Uterus (tissue), 4 donors: ENCODE measurements around the gene C1QTNF5. TPM values are rescaled to one million over a fixed set of nuclear protein-coding genes. Genes with fewer than 3 reads are reported as not detected.

Source experiments
- DNase-seq, 2 donors: peaks; one replicate each; pipeline ENCODE4 v3.0.0-alpha.2; 2019 to 2020
- H3K27ac ChIP-seq, 2 donors: fragments of 200-600 bp; sonication (generic); 1 replicate in 1 of 2; 2 replicates in 1 of 2; pipeline ENCODE4 v1.5.1; 2016 to 2018
- H3K27me3 ChIP-seq, 2 donors: fragments of 200-600 bp; sonication (generic); one replicate each; pipeline ENCODE4 v1.5.1; 2018 to 2019; ENCODE audit warnings: control low read depth in 1 of 2
- H3K36me3 ChIP-seq, 2 donors: fragments of 200-600 bp; sonication (generic); one replicate each; pipeline ENCODE4 v1.5.1; 2019; ENCODE audit warnings: control low read depth in 1 of 2
- H3K4me1 ChIP-seq, 2 donors: fragments of 200-600 bp; sonication (generic); one replicate each; pipeline ENCODE4 v1.5.1; 2018 to 2019; ENCODE audit warnings: control low read depth in 1 of 2
- H3K4me3 ChIP-seq, 2 donors: fragments of 200-600 bp; sonication (generic); 1 replicate in 1 of 2; 2 replicates in 1 of 2; pipeline ENCODE4 v1.5.1; 2018 to 2019; ENCODE audit warnings: mild to moderate bottlenecking in 1 of 2
- H3K9me3 ChIP-seq, 2 donors: fragments of 200-600 bp; sonication (generic); one replicate each; pipeline ENCODE4 v1.5.1; 2019; ENCODE audit warnings: control low read depth in 1 of 2
- CTCF ChIP-seq, 4 experiments: fragments of 200-600 bp in 2 of 4; fragments of 450-650 bp in 2 of 4; sonication (generic) in 2 of 4; IDR thresholded peaks; one replicate each; pipeline ENCODE4 v1.5.1; 2016 to 2019; ENCODE audit warnings: antibody characterized with exemption in 4 of 4, mild to moderate bottlenecking in 2 of 4, moderate library complexity in 1 of 4
- POLR2A ChIP-seq, 2 donors: fragments of 450-650 bp; IDR thresholded peaks; one replicate each; pipeline ENCODE4 v1.6.1; 2016; ENCODE audit warnings: antibody characterized with exemption in 2 of 2, mild to moderate bottlenecking in 1 of 2, moderate library complexity in 1 of 2
- intact Hi-C: fragments of 100-400 bp; cut with DNase I; formaldehyde crosslinking; loops from one replicate; pipeline ENCODE4 v1.15.1; 2023; ENCODE audit warnings: low total_unique reads
- total RNA-seq, 4 donors: library from RNA; depleted of rRNA in 3 of 4; stranded (reverse); fragments of >200 nt in 3 of 4; gene quantifications; one replicate each; pipeline versions ENCODE4 v1.1.0 to v1.2.4, GENCODE V29; 2014 to 2023
- donor health status: DM: yes; HTN: yes; CAD: no.

The C1QTNF5 gene
- total RNA-seq, 4 donors from 2014 or later = 6.5 to 40.2 (median 35.7) TPM

GRCh38 chr11:119310682-119311052, 30.0 kb downstream of the C1QTNF5 start:
- H3K27me3 ChIP-seq = no peaks in the 10 kb centered on the region
- TF ChIP-seq CTCF (IDR thresholded peaks at IDR 0.05) = no peak
- TF ChIP-seq POLR2A (IDR thresholded peaks at IDR 0.05) = no peak
- intact Hi-C loops = no loop called here
- no peak overlapping the region for H3K4me3 ChIP-seq
- peak overlapping the region; percentile 2 to 35 for H3K27ac ChIP-seq
- H3K9me3 ChIP-seq = no peaks in the 10 kb centered on the region
- DNase-seq = no peak
- H3K36me3 ChIP-seq = no peaks in the 10 kb centered on the region
- H3K4me1 ChIP-seq = no peaks in the 10 kb centered on the region

DNA sequence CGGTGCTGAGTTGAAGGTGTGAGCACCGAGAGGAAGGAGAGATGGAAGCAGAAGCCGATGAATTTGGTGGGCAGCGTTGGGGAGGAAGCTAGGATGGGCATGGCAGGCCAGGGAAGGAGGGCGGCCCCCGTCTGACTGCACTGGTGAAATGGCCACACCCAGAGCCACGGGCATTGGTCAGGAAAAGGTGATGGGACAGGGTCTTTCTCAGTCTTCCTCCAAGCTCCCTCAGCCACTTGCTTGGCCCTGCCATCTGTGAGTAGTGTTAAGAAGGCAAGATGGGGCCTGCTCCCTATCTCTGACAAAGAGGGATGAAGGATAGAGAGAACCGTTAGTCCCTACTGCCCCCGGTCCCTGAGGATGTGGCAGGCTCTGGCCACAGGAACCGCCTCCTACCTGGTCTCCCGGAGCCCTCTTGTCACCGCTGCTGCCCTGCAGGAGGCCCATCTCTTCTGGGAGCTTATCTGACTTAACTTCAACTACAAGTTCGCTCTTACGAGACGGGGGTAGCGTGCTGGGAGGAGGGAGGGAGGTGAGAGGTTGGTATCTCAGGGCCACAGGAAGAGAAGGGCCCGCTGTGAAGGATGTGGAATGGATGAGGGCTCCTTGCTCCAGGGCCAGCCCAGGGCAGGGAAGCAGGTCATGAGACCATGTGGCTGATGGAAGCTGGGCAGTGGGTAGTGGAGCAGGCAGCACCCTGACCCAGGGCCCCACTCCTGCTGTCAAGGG, 30.6 kb downstream of the C1QTNF5 start:
- H3K4me3 ChIP-seq = no peak overlapping the region
- no peaks in the 10 kb centered on the region for H3K36me3 ChIP-seq
- H3K27me3 ChIP-seq = no peaks in the 10 kb centered on the region
- intact Hi-C loops = no loop called here
- no peaks in the 10 kb centered on the region for H3K9me3 ChIP-seq
- DNase-seq = no peak
- no peaks in the 10 kb centered on the region for H3K4me1 ChIP-seq
- no peak for TF ChIP-seq POLR2A (IDR thresholded peaks at IDR 0.05)
- TF ChIP-seq CTCF (IDR thresholded peaks at IDR 0.05) = no peak
- H3K27ac ChIP-seq = peak overlapping the region; percentile 2 to 82

DNA sequence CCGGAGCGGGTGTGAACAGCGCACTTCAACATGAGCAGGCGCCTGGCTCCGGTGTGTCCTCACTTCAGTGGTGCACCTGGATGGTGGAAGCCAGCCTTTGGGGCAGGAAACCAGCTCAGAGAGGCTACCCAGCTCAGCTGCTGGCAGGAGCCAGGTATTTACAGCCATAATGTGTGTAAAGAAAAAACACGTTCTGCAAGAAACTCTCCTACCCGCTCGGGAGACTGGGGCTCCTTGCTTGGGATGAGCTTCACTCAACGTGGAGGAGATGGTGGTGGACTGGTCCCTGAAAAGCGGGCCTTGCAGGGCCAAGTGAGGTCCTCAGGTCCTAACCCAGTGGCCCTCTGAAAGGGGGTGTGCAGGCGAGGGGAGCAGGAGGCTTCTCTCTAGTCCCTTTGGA, 31.3 kb downstream of the C1QTNF5 start:
- no peaks in the 10 kb centered on the region for H3K9me3 ChIP-seq
- TF ChIP-seq CTCF (IDR thresholded peaks at IDR 0.05) = no peak
- TF ChIP-seq POLR2A (IDR thresholded peaks at IDR 0.05) = no peak

GRCh38 chr11:119307974-119308373, 32.7 kb downstream of the C1QTNF5 start:
- no peak for DNase-seq
- H3K27me3 ChIP-seq = no peaks in the 10 kb centered on the region
- intact Hi-C loops = no loop called here
- no peak overlapping the region for H3K4me3 ChIP-seq
- no peaks in the 10 kb centered on the region for H3K4me1 ChIP-seq
- peak overlapping the region; percentile 71 to 82 for H3K27ac ChIP-seq
- no peaks in the 10 kb centered on the region for H3K9me3 ChIP-seq
- TF ChIP-seq CTCF (IDR thresholded peaks at IDR 0.05) (no peak), POLR2A (IDR thresholded peaks at IDR 0.05) (no peak)
- H3K36me3 ChIP-seq = no peaks in the 10 kb centered on the region

More for the DNA sequence above, 31.3 kb downstream of the C1QTNF5 start:
- H3K27ac ChIP-seq = peak overlapping the region in 1 of 2 donors; percentile 82
- H3K27me3 ChIP-seq = no peaks in the 10 kb centered on the region
- no peaks in the 10 kb centered on the region for H3K4me1 ChIP-seq
- H3K36me3 ChIP-seq = no peaks in the 10 kb centered on the region
- H3K4me3 ChIP-seq = no peak overlapping the region
- DNase-seq = no peak
- intact Hi-C loops = no loop called here

- Histone ChIP-seq H3K36me3 (no peaks in the 10 kb centered on the region), H3K9me3 (no peaks in the 10 kb centered on the region), H3K27ac (peak overlapping the region; percentile 71 to 82), H3K4me1 (no peaks in the 10 kb centered on the region), H3K4me3 (no peak overlapping the region), H3K27me3 (no peaks in the 10 kb centered on the region)
- TF ChIP-seq POLR2A (IDR thresholded peaks at IDR 0.05) (no peak), CTCF (IDR thresholded peaks at IDR 0.05) (peak in 2 of 4 experiments; percentile 15 to 17)
- DNase-seq = no peak
- intact Hi-C loops = no loop called here
Measured at GRCh38 chr11:119307219-119307618, 33.5 kb downstream of the C1QTNF5 start.
